ENCODE data around the gene P4HA2.

Gene P4HA2

GRCh38 chr5:132251220-132251725 is 23.6 kb upstream of the P4HA2 start:
- Histone ChIP-seq H3K27me3 (ENCODE audit: insufficient read depth, low read length, poor library complexity, severe bottlenecking) (no peaks in the 10 kb centered on the region), H3F3A (ENCODE audit: low read depth) (no peaks in the 10 kb centered on the region)

DNA sequence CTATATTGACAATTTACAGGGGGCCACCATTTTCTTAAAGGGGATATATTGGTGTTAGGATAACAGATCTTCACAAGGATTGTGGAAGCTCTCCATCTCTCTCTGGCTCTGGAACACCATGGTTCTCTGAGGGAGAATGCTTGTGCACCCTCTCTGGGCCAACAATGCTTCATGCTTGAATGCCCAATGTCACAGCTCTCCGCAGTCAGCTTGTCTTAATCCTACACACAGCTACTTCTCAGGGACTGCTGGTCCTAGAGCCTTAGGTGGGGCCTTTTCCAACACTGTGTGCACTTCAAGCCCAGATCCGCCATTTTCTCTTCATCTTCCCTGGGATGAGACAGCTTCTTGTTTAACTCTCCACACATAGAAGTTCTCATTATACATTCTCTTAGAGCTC is 22.9 kb upstream of the P4HA2 start:
- Histone ChIP-seq H3K4me3 (ENCODE audit: low read length, poor library complexity, severe bottlenecking) (no peak overlapping the region), H2AFZ (ENCODE audit: low read length) (no peak overlapping the region), H3F3A (ENCODE audit: low read depth) (no peaks in the 10 kb centered on the region), H4K20me1 (ENCODE audit: insufficient read depth, low read length, poor library complexity, severe bottlenecking) (no peaks in the 10 kb centered on the region), H3K4me1 (ENCODE audit: insufficient read depth, low read length, poor library complexity, severe bottlenecking) (no peaks in the 10 kb centered on the region), H3K9me2 (replicated peaks; ENCODE audit: low read depth, low read length) (no peaks in the 10 kb centered on the region), H3K9me3 (ENCODE audit: insufficient read depth, low read depth, low read length) (no peaks in the 10 kb centered on the region), H3K79me2 (ENCODE audit: insufficient read depth, low read length) (no peaks in the 10 kb centered on the region), H3K27me3 (ENCODE audit: insufficient read depth, low read length, poor library complexity, severe bottlenecking) (no peaks in the 10 kb centered on the region), H3K9ac (ENCODE audit: low read depth, low read length, poor library complexity, severe bottlenecking) (no peak overlapping the region), H3K4me2 (ENCODE audit: low read depth, low read length, poor library complexity, severe bottlenecking) (no peak overlapping the region), H3K36me3 (ENCODE audit: insufficient read depth, low read length) (no peaks in the 10 kb centered on the region)
- TF ChIP-seq, protein P1, sequence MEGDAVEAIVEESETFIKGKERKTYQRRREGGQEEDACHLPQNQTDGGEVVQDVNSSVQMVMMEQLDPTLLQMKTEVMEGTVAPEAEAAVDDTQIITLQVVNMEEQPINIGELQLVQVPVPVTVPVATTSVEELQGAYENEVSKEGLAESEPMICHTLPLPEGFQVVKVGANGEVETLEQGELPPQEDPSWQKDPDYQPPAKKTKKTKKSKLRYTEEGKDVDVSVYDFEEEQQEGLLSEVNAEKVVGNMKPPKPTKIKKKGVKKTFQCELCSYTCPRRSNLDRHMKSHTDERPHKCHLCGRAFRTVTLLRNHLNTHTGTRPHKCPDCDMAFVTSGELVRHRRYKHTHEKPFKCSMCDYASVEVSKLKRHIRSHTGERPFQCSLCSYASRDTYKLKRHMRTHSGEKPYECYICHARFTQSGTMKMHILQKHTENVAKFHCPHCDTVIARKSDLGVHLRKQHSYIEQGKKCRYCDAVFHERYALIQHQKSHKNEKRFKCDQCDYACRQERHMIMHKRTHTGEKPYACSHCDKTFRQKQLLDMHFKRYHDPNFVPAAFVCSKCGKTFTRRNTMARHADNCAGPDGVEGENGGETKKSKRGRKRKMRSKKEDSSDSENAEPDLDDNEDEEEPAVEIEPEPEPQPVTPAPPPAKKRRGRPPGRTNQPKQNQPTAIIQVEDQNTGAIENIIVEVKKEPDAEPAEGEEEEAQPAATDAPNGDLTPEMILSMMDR (conservative IDR thresholded peaks at IDR 0.05; ENCODE audit: low read length), result no peak
- TF ChIP-seq EZH2phosphoT487 (IDR thresholded peaks at IDR 0.05; ENCODE audit: borderline replicate concordance), result no peak

More at GRCh38 chr5:132251220-132251725, 23.6 kb upstream of the P4HA2 start:
- no peak overlapping the region for H2AFZ ChIP-seq (ENCODE audit: low read length)
- no peak overlapping the region for H3K4me3 ChIP-seq (ENCODE audit: low read length, poor library complexity, severe bottlenecking)
- no peaks in the 10 kb centered on the region for H3K9me3 ChIP-seq (ENCODE audit: insufficient read depth, low read depth, low read length)
- no peaks in the 10 kb centered on the region for H3K9me2 ChIP-seq (replicated peaks; ENCODE audit: low read depth, low read length)
- H3K36me3 ChIP-seq (ENCODE audit: insufficient read depth, low read length), result no peaks in the 10 kb centered on the region
- no peaks in the 10 kb centered on the region for H4K20me1 ChIP-seq (ENCODE audit: insufficient read depth, low read length, poor library complexity, severe bottlenecking)
- no peak overlapping the region for H3K9ac ChIP-seq (ENCODE audit: low read depth, low read length, poor library complexity, severe bottlenecking)
- no peaks in the 10 kb centered on the region for H3K79me2 ChIP-seq (ENCODE audit: insufficient read depth, low read length)
- no peak overlapping the region for H3K4me2 ChIP-seq (ENCODE audit: low read depth, low read length, poor library complexity, severe bottlenecking)
- TF ChIP-seq, protein P1 (conservative IDR thresholded peaks at IDR 0.05; ENCODE audit: low read length), result no peak
- TF ChIP-seq EZH2phosphoT487 (IDR thresholded peaks at IDR 0.05; ENCODE audit: borderline replicate concordance), result no peak
- no peaks in the 10 kb centered on the region for H3K4me1 ChIP-seq (ENCODE audit: insufficient read depth, low read length, poor library complexity, severe bottlenecking)

- no peaks in the 10 kb centered on the region for H4K20me1 ChIP-seq (ENCODE audit: insufficient read depth, low read length, poor library complexity, severe bottlenecking)
- H3K9me3 ChIP-seq (ENCODE audit: insufficient read depth, low read depth, low read length), result no peaks in the 10 kb centered on the region
- H3K79me2 ChIP-seq (ENCODE audit: insufficient read depth, low read length), result no peaks in the 10 kb centered on the region
- no peak for TF ChIP-seq EZH2phosphoT487 (IDR thresholded peaks at IDR 0.05; ENCODE audit: borderline replicate concordance)
- TF ChIP-seq, protein P1 (conservative IDR thresholded peaks at IDR 0.05; ENCODE audit: low read length), result no peak
- no peaks in the 10 kb centered on the region for H3F3A ChIP-seq (ENCODE audit: low read depth)
- no peaks in the 10 kb centered on the region for H3K27me3 ChIP-seq (ENCODE audit: insufficient read depth, low read length, poor library complexity, severe bottlenecking)
- no peaks in the 10 kb centered on the region for H3K4me1 ChIP-seq (ENCODE audit: insufficient read depth, low read length, poor library complexity, severe bottlenecking)
- H3K4me2 ChIP-seq (ENCODE audit: low read depth, low read length, poor library complexity, severe bottlenecking), result no peak overlapping the region
- H2AFZ ChIP-seq (ENCODE audit: low read length), result no peak overlapping the region
- H3K36me3 ChIP-seq (ENCODE audit: insufficient read depth, low read length), result no peaks in the 10 kb centered on the region
- no peak overlapping the region for H3K9ac ChIP-seq (ENCODE audit: low read depth, low read length, poor library complexity, severe bottlenecking)
- H3K4me3 ChIP-seq (ENCODE audit: low read length, poor library complexity, severe bottlenecking), result no peak overlapping the region
- H3K9me2 ChIP-seq (replicated peaks; ENCODE audit: low read depth, low read length), result no peaks in the 10 kb centered on the region
These were observed 19.2 kb upstream of the P4HA2 start for GRCh38 chr5:132246806-132247205.
